Kidney tubule cell (primary cell): Measurements from ENCODE around the gene APLP1.
"Not testable (repeated sequence)": the region's sequence is repeated elsewhere in the genome, so short reads cannot be mapped to it uniquely, and the experiment has no call there.

Experiments used
- DNase-seq: peaks from one replicate; pipeline ENCODE4 v3.0.0-alpha.2; 2018; ENCODE audit warnings: low spot score

Gene APLP1

GRCh38 chr19:35868172-35868822 is at the start of gene APLP1:
TSS of gene APLP1 (plus strand) at chr19:35868574. CDS start at chr19:35868637, 63 bp downstream.
- DNase-seq: peak; percentile 33

- DNase-seq: no peak
These were observed 45.8 kb upstream of the APLP1 start for GRCh38 chr19:35822579-35822978.

GRCh38 chr19:35824150-35824549 is 44.2 kb upstream of the APLP1 start:
- no peak for DNase-seq

- DNase-seq: peak; percentile 63
These were observed 39.6 kb upstream of the APLP1 start for GRCh38 chr19:35828692-35829301.

- no peak for DNase-seq
These were observed 37.4 kb upstream of the APLP1 start for GRCh38 chr19:35830986-35831385.

GRCh38 chr19:35832054-35832453 is 36.3 kb upstream of the APLP1 start:
- no peak for DNase-seq

- DNase-seq: no peak
These were observed 34.4 kb upstream of the APLP1 start for GRCh38 chr19:35833972-35834371.

- not testable (repeated sequence) for DNase-seq
These were observed 32.3 kb upstream of the APLP1 start for GRCh38 chr19:35836096-35836495.

GRCh38 chr19:35841961-35842595 is 26.3 kb upstream of the APLP1 start:
- no peak for DNase-seq

- no peak for DNase-seq
These were observed 25.6 kb upstream of the APLP1 start for GRCh38 chr19:35842666-35843272.

GRCh38 chr19:35843676-35844481 is 24.5 kb upstream of the APLP1 start:
- DNase-seq: peak; percentile 26

- no peak for DNase-seq
These were observed 23.7 kb upstream of the APLP1 start for GRCh38 chr19:35844482-35845214.

- DNase-seq: peak; percentile 31
These were observed 22.9 kb upstream of the APLP1 start for GRCh38 chr19:35845215-35846037.

- no peak for DNase-seq
These were observed 22.2 kb upstream of the APLP1 start for GRCh38 chr19:35846038-35846668.

- DNase-seq: no peak
These were observed 20.5 kb upstream of the APLP1 start for GRCh38 chr19:35847911-35848310.

- DNase-seq: no peak
These were observed 19.9 kb upstream of the APLP1 start for GRCh38 chr19:35848486-35848885.

- no peak for DNase-seq
These were observed 19.4 kb upstream of the APLP1 start for GRCh38 chr19:35848919-35849505.

- no peak for DNase-seq
These were observed 17.0 kb upstream of the APLP1 start for GRCh38 chr19:35851213-35852028.
